Omental fat pad (tissue), 4 donors: ENCODE results near the gene ZDHHC14. TPM values are rescaled to one million over a fixed set of nuclear protein-coding genes. Genes with fewer than 3 reads are reported as not detected.

ENCODE experiments used
- ATAC-seq: fragments of 150-250 bp; one replicate; pipeline ENCODE4 v1.9.1; 2016; ENCODE audit warnings: mild to moderate bottlenecking, moderate library complexity; ENCODE audit not compliant: low FRiP score
- DNase-seq: peaks from one replicate; pipeline ENCODE4 v3.0.0-alpha.2; 2019; ENCODE audit warnings: low spot score
- CTCF ChIP-seq, 3 donors: fragments of 450-650 bp; IDR thresholded peaks; one replicate each; pipeline ENCODE4 v1.5.1; 2016 to 2017; ENCODE audit warnings: antibody characterized with exemption in 3 of 3, mild to moderate bottlenecking in 3 of 3, moderate library complexity in 2 of 3
- total RNA-seq, 4 donors: library from RNA; depleted of rRNA; stranded (reverse); fragments of >200 nt; gene quantifications; one replicate each; pipeline ENCODE4 v1.1.0, GENCODE V29; 2016

Gene ZDHHC14
- total RNA-seq, 4 donors from 2014 or later = 5.6 to 13.7 (median 6.9) TPM

GRCh38 chr6:157679605-157680580 is 298.9 kb downstream of the ZDHHC14 start:
- ATAC-seq = no peak
- no peak for TF ChIP-seq CTCF (IDR thresholded peaks at IDR 0.05)

GRCh38 chr6:157681041-157681650 is 300.2 kb downstream of the ZDHHC14 start:
- ATAC-seq (no peak), DNase-seq (no peak)
- TF ChIP-seq CTCF (IDR thresholded peaks at IDR 0.05) = no peak

More at GRCh38 chr6:157679605-157680580, 298.9 kb downstream of the ZDHHC14 start:
- no peak for DNase-seq

GRCh38 chr6:157682856-157683481 is 302.0 kb downstream of the ZDHHC14 start:
- no peak for TF ChIP-seq CTCF (IDR thresholded peaks at IDR 0.05)

GRCh38 chr6:157683707-157684106 is 302.7 kb downstream of the ZDHHC14 start:
- DNase-seq = no peak
- ATAC-seq = no peak
- TF ChIP-seq CTCF (IDR thresholded peaks at IDR 0.05) = no peak

More at GRCh38 chr6:157682856-157683481, 302.0 kb downstream of the ZDHHC14 start:
- DNase-seq = no peak
- ATAC-seq = peak; percentile 68

GRCh38 chr6:157684620-157685299 is 303.8 kb downstream of the ZDHHC14 start:
- no peak for TF ChIP-seq CTCF (IDR thresholded peaks at IDR 0.05)
- no peak for ATAC-seq
- no peak for DNase-seq

- no peak for DNase-seq
- no peak for TF ChIP-seq CTCF (IDR thresholded peaks at IDR 0.05)
- ATAC-seq = no peak
Observed at GRCh38 chr6:157685596-157686280, 304.7 kb downstream of the ZDHHC14 start.
